Fibroblast of the aortic adventitia (primary cell): ENCODE data around the gene PLCL1. TPM values are rescaled to one million over a fixed set of nuclear protein-coding genes. Genes with fewer than 3 reads are reported as not detected.

Source experiments
- DNase-seq: peaks from one replicate; pipeline ENCODE4 v3.0.0-alpha.2; 2010; ENCODE audit warnings: low read depth
- H3K4me3 ChIP-seq: 2 replicates; pipeline ENCODE4 v1.5.1; 2011; ENCODE audit warnings: low read depth, mild to moderate bottlenecking, control low read depth, low read length, moderate library complexity
- total RNA-seq: library from RNA; depleted of rRNA; stranded (reverse); fragments of >200 nt; gene quantifications from 2 replicates; pipeline ENCODE4 v1.2.3, GENCODE V29; 2012; ENCODE audit warnings: low replicate concordance
- TF ChIP-seq, protein P1 (sequence below): IDR thresholded peaks from 2 replicates; pipeline ENCODE4 v1.5.1; 2011; ENCODE audit warnings: mild to moderate bottlenecking, low read length, control low read depth, inconsistent platforms; ENCODE audit not compliant: insufficient read depth

The PLCL1 gene
- total RNA-seq, 1 donor = 17.7 TPM

DNA sequence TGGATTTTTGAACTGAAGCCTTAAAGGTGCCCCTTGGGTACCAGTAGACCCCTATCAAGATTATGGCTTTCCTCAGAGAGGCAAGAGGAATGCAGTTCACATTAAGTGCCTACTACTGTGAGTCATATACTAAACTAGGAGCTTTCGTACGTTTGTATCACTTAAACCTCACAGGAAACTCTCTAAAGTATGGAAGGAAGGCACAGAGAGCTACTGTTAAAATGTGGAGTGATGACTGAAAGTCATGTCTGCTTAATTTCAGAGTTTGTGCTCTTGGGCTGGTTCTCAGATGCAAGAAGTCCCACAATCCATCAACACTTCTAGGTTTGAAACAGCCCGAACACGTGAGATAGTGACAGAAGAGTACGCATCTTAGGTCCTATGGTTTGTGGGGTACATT, 4.7 kb downstream of the PLCL1 start:
- TF ChIP-seq, protein P1, sequence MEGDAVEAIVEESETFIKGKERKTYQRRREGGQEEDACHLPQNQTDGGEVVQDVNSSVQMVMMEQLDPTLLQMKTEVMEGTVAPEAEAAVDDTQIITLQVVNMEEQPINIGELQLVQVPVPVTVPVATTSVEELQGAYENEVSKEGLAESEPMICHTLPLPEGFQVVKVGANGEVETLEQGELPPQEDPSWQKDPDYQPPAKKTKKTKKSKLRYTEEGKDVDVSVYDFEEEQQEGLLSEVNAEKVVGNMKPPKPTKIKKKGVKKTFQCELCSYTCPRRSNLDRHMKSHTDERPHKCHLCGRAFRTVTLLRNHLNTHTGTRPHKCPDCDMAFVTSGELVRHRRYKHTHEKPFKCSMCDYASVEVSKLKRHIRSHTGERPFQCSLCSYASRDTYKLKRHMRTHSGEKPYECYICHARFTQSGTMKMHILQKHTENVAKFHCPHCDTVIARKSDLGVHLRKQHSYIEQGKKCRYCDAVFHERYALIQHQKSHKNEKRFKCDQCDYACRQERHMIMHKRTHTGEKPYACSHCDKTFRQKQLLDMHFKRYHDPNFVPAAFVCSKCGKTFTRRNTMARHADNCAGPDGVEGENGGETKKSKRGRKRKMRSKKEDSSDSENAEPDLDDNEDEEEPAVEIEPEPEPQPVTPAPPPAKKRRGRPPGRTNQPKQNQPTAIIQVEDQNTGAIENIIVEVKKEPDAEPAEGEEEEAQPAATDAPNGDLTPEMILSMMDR = no peak
- no peak for DNase-seq
- H3K4me3 ChIP-seq = no peak overlapping the region

DNA sequence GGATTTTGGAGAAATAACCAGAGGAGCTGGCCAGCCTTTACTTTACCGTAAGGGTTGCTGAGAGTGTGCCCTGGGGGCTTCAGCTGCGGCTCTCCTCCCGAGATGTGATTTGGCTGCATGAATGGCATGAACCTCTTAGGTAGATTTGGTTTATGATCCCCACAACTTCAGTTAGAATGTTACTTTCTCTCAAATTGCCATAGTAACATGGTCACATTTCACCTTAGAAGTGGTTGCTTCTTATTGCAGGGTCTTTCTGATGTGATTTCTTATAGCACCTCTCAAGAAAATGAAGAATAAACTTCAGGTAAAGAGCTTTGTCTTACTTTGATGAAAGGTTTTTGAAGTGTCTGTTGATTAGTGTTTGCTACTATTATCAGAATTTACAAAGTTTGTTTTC, 5.6 kb downstream of the PLCL1 start:
- DNase-seq = no peak
- H3K4me3 ChIP-seq = no peak overlapping the region
- TF ChIP-seq, protein P1 = no peak

DNA sequence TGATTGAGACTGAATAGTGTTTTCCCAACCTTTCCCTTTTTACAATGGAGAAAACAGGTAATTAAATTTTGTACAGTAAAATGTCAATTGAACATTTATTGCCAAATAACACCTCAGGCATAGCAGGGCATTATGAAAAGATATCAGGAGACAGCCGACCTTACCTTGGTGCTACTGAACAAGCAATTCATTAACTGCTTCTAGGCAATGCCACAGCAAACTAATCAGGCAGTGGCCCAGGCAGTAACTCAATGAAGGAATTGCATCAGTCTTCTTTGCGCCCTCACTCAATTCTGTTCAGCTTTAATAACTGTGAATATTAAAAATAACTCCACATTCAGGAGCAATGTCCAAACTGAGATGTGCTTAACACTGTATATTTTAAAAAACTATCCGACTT, 6.1 kb downstream of the PLCL1 start:
- DNase-seq = no peak
- TF ChIP-seq, protein P1 = no peak
- no peak overlapping the region for H3K4me3 ChIP-seq

DNA sequence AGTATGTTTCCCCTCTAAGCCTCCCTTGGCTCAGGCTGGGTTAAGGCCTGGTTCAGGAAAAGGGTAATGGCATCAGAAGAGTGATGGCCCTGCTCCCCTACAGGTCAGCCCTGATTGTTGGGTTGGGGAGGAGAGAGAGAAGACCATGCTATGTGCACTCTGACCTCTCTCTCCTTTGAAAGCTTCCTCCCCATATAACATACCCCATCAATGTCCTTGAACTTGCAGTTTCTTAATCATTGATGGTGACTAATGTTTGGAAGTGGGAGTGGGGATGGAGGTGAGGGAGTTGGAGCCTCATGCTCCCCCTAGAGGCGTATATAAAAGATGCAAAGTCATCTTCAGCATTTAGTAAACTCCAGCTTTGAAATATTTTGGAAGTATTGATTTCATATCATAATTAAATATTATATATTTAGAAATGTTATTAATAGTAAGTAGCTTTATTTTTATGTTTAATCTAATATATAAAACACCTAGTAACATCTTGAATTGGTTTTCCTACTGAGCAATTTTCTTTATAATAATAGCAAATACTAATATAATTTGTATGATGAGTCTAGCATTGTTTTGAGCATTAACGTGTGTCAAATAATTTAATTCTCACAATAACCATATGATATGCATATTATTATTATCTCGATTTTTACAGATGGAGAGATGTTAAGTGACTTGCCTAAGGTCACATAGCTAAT, 8.8 kb downstream of the PLCL1 start:
- H3K4me3 ChIP-seq = no peak overlapping the region
- peak; percentile 55 for DNase-seq
- TF ChIP-seq, protein P1 = peak; percentile 56

DNA sequence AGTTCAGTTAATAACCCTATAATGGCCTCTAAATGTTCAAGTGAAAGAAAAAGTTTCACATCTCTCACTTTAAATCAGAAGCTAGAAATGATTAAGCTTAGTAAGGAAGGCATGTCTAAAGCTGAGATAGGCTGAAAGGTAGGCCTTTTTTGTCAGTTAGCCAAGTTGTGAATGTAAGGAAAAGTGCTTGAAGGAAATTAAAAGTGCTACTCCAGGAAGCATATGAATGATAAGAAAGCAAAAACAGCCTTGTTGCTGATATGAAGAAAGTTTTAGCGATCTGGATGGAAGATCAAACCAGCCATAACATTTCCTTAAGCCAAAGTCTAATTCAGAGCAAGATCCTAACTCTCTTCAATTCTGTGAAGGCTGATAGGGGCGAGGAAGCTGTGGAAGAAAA, 10.1 kb downstream of the PLCL1 start:
- DNase-seq = no peak
- no peak overlapping the region for H3K4me3 ChIP-seq
- TF ChIP-seq, protein P1 = no peak

DNA sequence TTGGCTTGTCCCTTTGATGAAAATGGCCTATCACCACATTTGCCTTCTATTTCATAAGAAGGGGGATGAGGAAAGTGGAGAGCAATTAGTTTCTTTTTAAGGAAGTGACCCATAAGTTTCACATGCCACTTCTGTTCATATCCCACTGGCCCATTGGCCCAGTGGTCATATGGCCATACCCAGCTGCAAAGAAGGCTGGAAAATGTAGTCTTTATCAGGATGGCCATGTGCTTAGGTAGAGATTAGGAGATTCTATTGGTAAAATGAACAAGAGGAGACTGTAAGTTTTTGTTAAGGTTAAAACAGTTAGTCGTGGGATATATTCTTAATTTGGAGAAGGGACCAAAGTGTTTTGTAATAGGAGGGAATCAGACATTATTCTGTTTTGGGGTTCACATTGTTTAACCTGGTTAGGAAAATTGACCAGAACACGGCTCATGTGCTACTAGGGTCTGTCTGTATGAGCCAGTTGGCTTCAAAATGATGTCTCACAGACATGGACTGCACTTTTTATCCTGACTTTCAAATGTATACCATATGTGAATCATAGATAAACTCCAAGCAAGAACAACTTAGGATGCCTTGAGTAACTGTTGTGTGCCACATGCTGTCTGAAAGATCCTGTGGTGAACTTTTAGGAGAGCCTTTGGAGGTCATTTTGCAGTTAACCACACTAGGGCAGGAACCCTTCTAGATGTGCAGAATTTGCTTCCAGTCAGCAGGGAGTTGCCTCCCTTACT, 17.3 kb downstream of the PLCL1 start:
- DNase-seq = peak; percentile 70
- TF ChIP-seq, protein P1 = no peak
- no peak overlapping the region for H3K4me3 ChIP-seq
